ENCODE data around the gene DTNB.

DTNB gene

DNA sequence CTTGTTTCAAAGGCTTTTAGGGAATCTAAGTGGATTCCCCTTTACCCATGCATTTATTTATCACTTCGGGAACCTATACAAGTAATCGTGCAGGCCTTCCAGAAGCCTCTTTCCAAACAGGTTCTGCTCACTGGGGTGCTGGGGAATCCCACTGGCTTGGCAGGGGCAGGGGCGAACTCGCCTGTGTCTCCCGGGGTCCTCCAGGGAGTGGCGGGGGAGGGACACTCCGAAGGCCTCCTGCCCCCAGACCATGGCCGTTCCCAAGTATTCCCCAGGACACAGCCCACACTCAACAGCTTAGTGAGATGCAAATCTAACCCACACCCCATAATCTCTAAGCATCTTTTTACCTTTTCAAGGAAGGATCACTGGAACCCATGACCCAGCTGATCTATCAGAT is 338.2 kb downstream of the DTNB start:
- no peak for FAIRE-seq

DNA sequence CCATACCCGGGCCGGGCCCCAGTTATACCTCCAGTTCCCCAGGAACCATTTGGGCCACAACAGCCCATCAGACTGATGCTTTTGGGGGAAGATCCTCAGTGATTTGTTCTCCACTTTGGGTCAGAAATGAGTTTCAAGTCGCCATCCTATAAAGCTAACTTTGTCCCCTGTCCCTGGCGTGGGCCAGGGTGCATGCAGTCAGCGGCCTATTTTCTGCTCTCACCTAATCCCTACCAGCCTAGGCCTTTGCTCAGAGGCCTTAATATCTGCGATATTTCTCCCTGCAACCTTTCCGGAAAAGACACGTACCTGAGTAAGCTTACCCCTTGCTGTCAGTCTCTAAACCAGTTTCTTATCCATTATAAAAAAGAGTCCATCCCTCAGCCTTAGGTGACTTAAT is 338.9 kb downstream of the DTNB start:
- FAIRE-seq, result no peak

DNA sequence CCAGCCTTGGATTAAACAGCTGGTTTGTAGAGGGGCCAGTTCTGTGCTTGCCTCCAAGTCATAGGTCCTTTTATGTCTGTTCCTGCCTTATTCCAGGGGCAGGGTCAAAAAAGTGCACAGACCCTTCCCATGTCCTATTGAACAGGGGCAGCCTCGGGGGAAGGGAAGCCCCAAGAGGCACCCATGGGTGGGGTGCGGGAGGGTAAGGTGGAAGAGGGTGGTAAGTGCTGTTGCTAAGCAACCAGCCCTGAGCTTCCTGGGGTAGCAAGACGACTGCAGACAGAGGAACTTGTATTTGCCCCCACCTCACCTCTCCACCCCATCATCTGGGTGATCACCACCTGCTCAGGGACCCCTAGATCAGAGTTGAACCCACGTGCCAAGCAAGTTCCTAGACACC is 339.4 kb downstream of the DTNB start:
- no peak for FAIRE-seq

DNA sequence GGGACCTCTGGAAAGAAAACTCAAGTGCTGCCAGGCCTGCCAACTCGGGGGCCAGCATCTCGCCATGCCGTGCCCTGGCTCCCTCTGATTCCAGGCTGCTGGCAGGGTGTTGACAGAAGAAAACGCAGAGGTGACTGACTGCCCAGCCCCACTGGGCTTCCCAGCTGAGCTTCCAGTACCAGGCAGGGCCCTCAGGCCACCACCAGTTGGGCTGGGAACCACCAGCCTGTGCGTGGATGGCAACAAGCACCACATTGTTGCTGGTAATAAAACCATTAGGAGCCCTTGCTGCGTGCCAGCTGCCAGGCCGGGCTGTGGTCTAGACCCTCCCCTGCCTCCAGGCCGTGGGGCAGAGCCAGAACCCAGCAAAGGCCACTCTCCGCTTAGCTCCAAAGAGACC is 340.8 kb downstream of the DTNB start:
- no peak for FAIRE-seq

DNA sequence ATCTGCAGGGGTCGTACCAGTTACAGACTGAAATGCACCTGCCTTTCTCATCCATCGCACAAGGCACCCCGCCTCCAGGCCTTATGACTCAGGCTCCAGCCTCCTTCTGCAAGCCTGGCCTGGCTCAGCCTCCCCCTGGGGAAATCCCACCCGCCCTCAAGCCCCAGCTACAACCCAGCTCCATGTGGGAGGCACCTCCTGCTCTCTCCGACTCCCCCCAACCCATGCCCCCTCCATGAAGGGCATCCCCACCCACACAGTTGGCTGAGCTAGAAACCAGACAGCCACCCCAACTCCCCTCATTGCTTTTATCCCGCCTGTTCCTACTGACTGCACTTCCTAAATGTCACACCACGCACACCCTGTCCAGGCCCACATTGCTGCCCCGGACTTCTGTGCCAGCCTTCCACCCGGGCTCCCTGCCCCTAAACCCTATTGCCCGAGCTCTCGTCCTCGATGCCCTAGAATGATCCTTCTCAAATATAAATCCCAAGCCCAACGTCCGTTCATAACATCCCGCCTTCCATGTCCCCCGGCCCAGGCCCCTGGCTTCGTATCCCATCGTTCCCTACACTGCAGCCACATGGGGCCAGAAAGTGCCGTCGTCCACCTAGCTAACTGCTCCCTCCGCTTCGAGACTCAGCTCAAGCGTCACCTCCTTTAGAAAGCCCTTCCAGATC is 341.6 kb downstream of the DTNB start:
- no peak for FAIRE-seq

DNA sequence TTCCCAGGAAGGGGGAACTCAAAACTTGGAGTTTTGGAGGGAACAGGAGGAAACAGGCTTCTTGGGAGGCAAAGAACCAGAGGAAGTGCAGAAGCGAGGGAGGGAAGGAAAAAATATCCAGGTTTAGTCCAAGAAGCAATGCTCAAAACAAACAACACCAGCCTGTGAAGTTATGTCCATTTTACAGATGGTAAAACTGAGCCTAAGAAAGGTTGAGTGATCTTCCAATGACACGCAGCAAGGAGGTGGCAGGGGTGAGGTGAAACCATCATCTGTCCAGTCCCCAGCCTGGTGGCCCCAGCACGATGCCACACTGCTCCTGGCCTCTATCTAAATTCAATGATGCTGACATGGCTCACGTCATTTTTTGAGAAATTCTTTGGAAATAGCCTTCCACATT is 342.4 kb downstream of the DTNB start:
- no peak for FAIRE-seq

DNA sequence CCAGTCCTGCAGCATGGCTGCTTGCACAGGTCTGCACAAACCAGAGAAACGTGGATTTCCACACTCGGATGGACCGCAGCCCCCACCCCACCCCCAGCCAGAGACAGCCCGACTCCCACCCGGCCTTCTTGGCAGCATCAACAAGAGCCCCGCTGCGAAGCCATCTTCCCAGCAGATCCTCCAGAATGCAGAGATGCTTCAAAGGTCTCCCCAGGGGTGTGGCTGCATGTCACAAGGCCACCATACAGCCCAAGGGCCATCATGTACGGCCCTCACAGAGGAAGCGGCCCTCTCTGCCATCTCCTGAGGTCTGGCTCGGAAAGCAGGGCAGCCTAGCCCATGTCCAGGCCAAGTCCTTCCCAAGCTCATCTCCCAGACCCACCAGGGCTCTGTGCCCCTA is 343.1 kb downstream of the DTNB start:
- no peak for FAIRE-seq

DNA sequence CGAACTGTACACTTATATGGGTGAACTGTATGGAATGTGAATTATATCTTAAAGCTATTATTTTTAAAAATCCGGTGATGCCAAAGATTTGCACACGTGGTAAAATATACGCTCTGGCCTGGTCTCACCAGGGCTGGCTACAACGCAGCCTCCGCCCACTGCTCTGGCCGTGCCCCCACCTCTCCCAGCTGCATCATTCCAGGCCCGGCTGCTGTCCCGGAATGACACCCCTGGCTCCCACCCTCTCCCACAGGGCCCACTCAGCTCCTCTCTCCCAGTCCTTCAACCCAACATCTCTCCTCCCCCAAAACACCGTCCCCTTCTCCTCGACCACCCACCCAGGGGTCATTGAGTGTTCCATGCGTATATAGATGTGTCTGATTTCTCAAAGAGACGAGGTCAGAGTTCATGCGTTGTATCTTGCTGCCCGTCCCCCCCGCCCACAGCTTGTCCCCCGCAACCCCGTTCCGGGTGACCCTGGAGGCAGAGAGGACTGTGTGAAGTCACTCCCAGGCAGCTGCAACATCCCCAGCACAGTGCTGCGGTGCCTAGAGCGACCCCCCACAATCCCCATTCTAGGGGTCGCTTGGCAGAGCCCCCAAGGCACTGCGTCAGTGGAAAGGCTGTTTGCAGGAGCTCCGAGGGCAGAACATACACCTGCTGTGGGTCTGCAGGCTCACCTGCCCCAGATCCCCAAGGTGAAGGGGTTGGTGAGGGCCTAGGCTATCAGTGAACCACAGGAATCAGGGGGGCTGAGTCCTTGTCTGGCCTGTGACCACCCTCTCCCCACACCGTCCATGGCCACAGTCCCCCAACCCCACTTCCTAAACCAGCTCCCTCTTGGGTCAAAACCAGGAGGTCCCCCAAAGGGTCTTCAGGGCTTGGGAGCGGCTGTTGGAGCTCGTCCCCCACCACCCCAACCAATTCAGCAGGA is 345.0 kb downstream of the DTNB start:
- no peak for FAIRE-seq
